Measurements from ENCODE around the gene FCRLA. TPM values are rescaled to one million over a fixed set of nuclear protein-coding genes. Genes with fewer than 3 reads are reported as not detected.

The FCRLA gene
- total RNA-seq, 1 experiment from 2014 or later = 0.25 TPM

DNA sequence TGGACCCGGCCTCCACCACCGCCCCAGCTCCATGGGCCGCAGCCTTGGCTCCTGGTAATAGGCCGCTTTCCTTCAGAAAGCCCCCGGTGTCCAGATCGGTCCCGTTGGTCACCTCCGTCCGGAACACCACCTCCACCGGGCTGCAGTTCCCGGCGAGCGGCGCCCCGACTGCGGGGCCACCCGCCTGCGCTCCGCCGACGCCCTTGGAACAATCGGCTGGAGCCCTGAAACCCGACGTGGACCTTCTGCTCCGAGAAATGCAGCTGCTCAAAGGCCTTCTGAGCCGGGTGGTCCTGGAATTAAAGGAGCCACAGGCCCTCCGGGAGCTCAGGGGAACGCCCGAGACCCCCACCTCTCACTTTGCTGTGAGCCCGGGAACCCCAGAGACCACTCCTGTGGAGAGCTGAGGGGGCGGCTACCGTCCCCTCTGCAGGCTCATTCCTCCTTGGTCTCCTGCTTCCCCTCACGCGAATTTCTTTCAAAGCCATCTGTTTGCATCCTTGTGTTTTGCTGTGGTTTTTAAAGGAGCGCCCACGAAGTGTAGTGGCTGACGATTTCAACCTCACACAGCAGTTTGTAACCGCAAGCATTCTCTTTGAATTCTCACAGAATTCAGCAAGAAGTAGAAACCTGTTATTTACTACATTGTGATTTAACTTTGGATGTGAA lies 20.4 kb downstream of the FCRLA start:
- TSS peak; percentile 86 for BruUV-seq (replicated peaks)
- peak overlapping the region; percentile 84 for H3K9ac ChIP-seq (ENCODE audit: low read length)
- ATAC-seq (no peak), DNase-seq (ENCODE audit: low read depth, low spot score) (no peak)
- no peaks in the 10 kb centered on the region for H4K20me1 ChIP-seq (ENCODE audit: insufficient read depth)
- TF ChIP-seq EZH2 (IDR thresholded peaks at IDR 0.05) (no peak), POLR2AphosphoS5 (IDR thresholded peaks at IDR 0.05; ENCODE audit: low read depth, low read length) (no peak), ELF1 (IDR thresholded peaks at IDR 0.05; ENCODE audit: borderline replicate concordance, low read depth) (no peak), ZFX (IDR thresholded peaks at IDR 0.05) (peak; percentile 43; the same call in 1 of the 2 replicates)
- H3K4me2 ChIP-seq (ENCODE audit: low read length) = peak overlapping the region; percentile 95
- ChIA-PET RAD21 (ENCODE audit: low non-redundant PET in 1 of 2, low total read pairs in 2 of 2, uncharacterized antibody in 2 of 2, unreplicated experiment in 2 of 2) (interaction anchor here in 1 of 2 experiments (0.8 kb wide), 1 partner anchor 11 kb away, joined by 3 read pairs; no protein-coding TSS in a partner anchor), CTCF (interaction anchor here (1.2 kb wide), 1 partner anchor 44 kb away, joined by 3 read pairs; no protein-coding TSS in a partner anchor), POLR2A (interaction anchor here (1.5 to 2.1 kb wide), 3 partner anchors 9 to 22 kb away, joined by 3 to 7 read pairs (median 7); partner anchors contain the start of gene DUSP12)
- no peak overlapping the region for H2AFZ ChIP-seq (ENCODE audit: low read depth, low read length, poor library complexity, severe bottlenecking)
- peaks cover 20 to 87% of the 10 kb centered on the region in 2 experiments; a peak in 3 of 4 replicates for H3K4me1 ChIP-seq (ENCODE audit: control insufficient read depth in 1 of 2, insufficient read depth in 2 of 2, low read length in 2 of 2)
- H3K4me3 ChIP-seq (replicated peaks in 1 of 2; ENCODE audit: low read depth in 1 of 2, low read length in 2 of 2) = peak overlapping the region; percentile 66 to 75
- intact Hi-C loops (cut with micrococcal nuclease) = no loop called here
- no peaks in the 10 kb centered on the region for H3K9me2 ChIP-seq (ENCODE audit: insufficient read depth)
- peak overlapping the region; percentile 71 for H3K27ac ChIP-seq (ENCODE audit: low read depth, low read length)
- no peaks in the 10 kb centered on the region for H3K27me3 ChIP-seq (ENCODE audit: insufficient read depth, low read length)
- H3K36me3 ChIP-seq (ENCODE audit: control insufficient read depth in 1 of 2, insufficient read depth in 2 of 2, low read length in 2 of 2) = no peaks in the 10 kb centered on the region
- no peaks in the 10 kb centered on the region for H3K9me3 ChIP-seq (ENCODE audit: control insufficient read depth in 1 of 2, insufficient read depth in 1 of 2, low read depth in 1 of 2, low read length in 2 of 2)
- no peaks in the 10 kb centered on the region; the same call in 1 of the 2 replicates for H3K79me2 ChIP-seq (ENCODE audit: insufficient read depth, low read length)

DNA sequence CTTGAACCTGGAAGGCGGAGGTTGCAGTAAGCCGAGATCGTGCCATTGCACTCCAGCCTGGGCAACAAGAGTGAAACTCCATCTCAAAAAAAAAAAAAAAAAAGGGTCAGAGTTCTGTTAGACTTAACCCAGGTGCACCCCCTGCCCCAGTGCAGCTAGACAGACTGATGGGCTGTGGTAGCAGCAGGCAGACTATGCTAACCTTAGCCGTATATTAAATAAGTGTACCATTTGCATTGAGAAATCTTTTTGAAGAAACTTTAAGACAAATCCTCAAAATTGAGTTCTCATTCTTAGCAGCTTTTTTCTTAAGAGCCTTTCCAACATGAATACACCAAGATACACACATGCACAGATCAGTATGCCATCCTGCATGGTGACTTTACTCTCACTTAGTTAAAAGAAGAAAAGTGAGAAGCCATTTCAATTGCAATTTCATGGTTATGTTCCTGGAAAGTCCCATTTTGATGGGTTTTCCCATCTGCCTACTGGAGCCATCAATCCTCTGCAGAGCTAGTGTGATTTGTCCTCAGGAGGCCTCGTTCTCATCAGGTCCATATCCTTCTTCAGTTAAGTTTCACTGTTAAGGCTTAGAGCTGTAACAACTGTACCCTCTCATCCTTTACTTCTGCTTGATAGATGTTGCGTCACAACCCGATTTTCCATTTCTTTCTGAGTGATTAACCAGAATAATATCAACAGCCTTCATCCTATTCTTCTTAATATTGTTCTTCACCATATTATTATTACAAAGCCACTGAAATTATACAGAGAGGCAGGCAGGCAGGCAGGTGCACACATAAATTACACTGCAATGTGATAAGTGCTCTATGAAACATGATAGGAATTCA lies 21.6 kb downstream of the FCRLA start:
- Histone ChIP-seq H3K79me2 (ENCODE audit: insufficient read depth, low read length) (no peaks in the 10 kb centered on the region; the same call in 1 of the 2 replicates), H3K27ac (ENCODE audit: low read depth, low read length) (no peak overlapping the region), H3K9me3 (ENCODE audit: control insufficient read depth in 1 of 2, insufficient read depth in 1 of 2, low read depth in 1 of 2, low read length in 2 of 2) (no peaks in the 10 kb centered on the region), H3K9me2 (ENCODE audit: insufficient read depth) (no peaks in the 10 kb centered on the region), H3K36me3 (ENCODE audit: control insufficient read depth in 1 of 2, insufficient read depth in 2 of 2, low read length in 2 of 2) (no peaks in the 10 kb centered on the region), H3K4me1 (ENCODE audit: control insufficient read depth in 1 of 2, insufficient read depth in 2 of 2, low read length in 2 of 2) (peaks cover 22 to 88% of the 10 kb centered on the region in 2 experiments; a peak in 3 of 4 replicates), H3K27me3 (ENCODE audit: insufficient read depth, low read length) (no peaks in the 10 kb centered on the region), H3K9ac (ENCODE audit: low read length) (no peak overlapping the region), H3K4me2 (ENCODE audit: low read length) (0 out of 2 replicates have a peak overlapping the region, but pooled peaks have one; percentile 62), H3K4me3 (replicated peaks in 1 of 2; ENCODE audit: low read depth in 1 of 2, low read length in 2 of 2) (no peak overlapping the region), H4K20me1 (ENCODE audit: insufficient read depth) (no peaks in the 10 kb centered on the region), H2AFZ (ENCODE audit: low read depth, low read length, poor library complexity, severe bottlenecking) (no peak overlapping the region)
- RAD21 ChIA-PET (ENCODE audit: low non-redundant PET in 1 of 2, low total read pairs in 2 of 2, uncharacterized antibody in 2 of 2, unreplicated experiment in 2 of 2) = interaction anchor here in 1 of 2 experiments (0.8 kb wide), 1 partner anchor 10 kb away, joined by 3 read pairs; no protein-coding TSS in a partner anchor
- POLR2A ChIA-PET = no interaction called here
- no peak for DNase-seq (ENCODE audit: low read depth, low spot score)
- no peak for ATAC-seq
- CTCF ChIA-PET = interaction anchor here (1.7 kb wide), 1 partner anchor 13 kb away, joined by 3 read pairs; no protein-coding TSS in a partner anchor
- intact Hi-C loops (cut with micrococcal nuclease) = no loop called here
- no TSS peak for BruUV-seq (replicated peaks)
- TF ChIP-seq SRF (IDR thresholded peaks at IDR 0.05; ENCODE audit: low read depth) (no peak), YY1 (IDR thresholded peaks at IDR 0.05; ENCODE audit: extremely low read depth, insufficient replicate concordance, low read depth, low read length) (no peak), POLR2A (IDR thresholded peaks at IDR 0.05; ENCODE audit: borderline replicate concordance, extremely low read depth, insufficient read depth, insufficient read length) (no peak), SP1 (IDR thresholded peaks at IDR 0.05; ENCODE audit: low read depth) (no peak), CBX3 (IDR thresholded peaks at IDR 0.05; ENCODE audit: low read depth) (no peak), CEBPB (IDR thresholded peaks at IDR 0.05; ENCODE audit: low read depth) (no peak)
- TF ChIP-seq, protein P1, sequence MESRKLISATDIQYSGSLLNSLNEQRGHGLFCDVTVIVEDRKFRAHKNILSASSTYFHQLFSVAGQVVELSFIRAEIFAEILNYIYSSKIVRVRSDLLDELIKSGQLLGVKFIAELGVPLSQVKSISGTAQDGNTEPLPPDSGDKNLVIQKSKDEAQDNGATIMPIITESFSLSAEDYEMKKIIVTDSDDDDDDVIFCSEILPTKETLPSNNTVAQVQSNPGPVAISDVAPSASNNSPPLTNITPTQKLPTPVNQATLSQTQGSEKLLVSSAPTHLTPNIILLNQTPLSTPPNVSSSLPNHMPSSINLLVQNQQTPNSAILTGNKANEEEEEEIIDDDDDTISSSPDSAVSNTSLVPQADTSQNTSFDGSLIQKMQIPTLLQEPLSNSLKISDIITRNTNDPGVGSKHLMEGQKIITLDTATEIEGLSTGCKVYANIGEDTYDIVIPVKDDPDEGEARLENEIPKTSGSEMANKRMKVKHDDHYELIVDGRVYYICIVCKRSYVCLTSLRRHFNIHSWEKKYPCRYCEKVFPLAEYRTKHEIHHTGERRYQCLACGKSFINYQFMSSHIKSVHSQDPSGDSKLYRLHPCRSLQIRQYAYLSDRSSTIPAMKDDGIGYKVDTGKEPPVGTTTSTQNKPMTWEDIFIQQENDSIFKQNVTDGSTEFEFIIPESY (IDR thresholded peaks at IDR 0.05; ENCODE audit: extremely low read depth, insufficient replicate concordance, low read length) = no peak
- TF ChIP-seq, protein P2, sequence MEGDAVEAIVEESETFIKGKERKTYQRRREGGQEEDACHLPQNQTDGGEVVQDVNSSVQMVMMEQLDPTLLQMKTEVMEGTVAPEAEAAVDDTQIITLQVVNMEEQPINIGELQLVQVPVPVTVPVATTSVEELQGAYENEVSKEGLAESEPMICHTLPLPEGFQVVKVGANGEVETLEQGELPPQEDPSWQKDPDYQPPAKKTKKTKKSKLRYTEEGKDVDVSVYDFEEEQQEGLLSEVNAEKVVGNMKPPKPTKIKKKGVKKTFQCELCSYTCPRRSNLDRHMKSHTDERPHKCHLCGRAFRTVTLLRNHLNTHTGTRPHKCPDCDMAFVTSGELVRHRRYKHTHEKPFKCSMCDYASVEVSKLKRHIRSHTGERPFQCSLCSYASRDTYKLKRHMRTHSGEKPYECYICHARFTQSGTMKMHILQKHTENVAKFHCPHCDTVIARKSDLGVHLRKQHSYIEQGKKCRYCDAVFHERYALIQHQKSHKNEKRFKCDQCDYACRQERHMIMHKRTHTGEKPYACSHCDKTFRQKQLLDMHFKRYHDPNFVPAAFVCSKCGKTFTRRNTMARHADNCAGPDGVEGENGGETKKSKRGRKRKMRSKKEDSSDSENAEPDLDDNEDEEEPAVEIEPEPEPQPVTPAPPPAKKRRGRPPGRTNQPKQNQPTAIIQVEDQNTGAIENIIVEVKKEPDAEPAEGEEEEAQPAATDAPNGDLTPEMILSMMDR (IDR thresholded peaks at IDR 0.05 in 2 of 3, conservative IDR thresholded peaks at IDR 0.05 in 1 of 3; ENCODE audit: borderline replicate concordance in 1 of 3, insufficient read depth in 1 of 3, low read depth in 2 of 3, low read length in 2 of 3) = no peak
